Measurements from ENCODE around the gene PTPRD.
"Not testable (repeated sequence)": the region's sequence is repeated elsewhere in the genome, so short reads cannot be mapped to it uniquely, and the experiment has no call there.

PTPRD gene

DNA sequence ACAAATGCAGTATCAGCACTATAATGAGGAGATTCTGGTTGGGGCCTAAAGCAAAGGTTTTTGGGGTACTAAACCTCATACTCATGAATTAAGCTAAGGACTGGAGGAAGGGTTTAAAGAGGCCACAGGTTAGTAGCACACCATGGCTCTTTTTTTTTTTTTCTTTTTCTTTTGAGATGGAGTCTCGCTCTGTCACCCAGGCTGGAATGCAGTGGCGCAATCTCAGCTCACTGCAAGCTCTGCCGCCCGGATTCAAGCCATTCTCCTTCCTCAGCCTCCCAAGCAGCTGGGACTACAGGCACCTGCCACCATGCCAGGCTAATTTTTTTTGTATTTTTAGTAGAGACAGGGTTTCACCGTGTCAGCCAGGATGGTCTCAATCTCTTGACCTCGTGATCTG, 1515.5 kb downstream of the PTPRD start:
- not testable (repeated sequence) for DNase-seq

DNA sequence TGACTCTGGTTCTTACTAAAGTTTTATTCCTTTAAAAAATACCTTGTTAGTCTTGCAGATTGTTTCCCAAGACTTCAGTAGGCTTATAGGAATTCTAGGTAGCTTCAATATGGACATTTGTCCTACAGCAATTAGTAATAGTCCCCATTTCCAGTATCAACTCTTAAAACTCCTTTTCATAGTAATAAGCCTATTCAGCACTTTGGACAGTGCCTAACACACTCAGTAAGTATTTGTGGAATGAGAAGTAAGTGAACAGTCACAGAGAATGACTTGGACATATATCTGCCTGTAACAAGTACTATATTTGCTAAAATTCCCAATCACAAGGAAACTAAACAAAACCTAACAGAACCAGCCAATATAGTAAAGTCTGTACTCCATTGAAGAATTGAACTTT, 1521.4 kb downstream of the PTPRD start:
- no peak for DNase-seq

DNA sequence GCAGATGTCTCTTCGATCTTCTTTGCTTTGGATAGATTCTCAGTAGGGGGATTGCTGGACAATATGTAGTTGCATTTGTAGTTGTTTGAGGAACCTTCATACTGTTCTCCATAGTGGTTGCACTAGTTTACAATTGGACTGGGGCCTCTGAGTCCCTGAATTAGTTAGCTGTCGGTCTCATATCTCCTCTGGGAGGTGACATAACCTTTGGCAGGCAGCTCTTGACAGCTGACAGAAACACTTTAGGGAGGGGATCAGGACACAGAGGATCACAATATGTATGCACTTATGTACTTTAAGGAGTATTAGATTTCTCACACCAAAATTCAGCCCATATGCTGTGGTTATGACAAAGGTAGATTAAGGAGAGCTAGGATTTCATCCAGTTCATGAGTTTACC, 1533.3 kb downstream of the PTPRD start:
- DNase-seq, result no peak

- DNase-seq, result no peak
Measured at GRCh38 chr9:9078301-9078700, 1534.5 kb downstream of the PTPRD start.

GRCh38 chr9:9061627-9062026, 1551.2 kb downstream of the PTPRD start:
- DNase-seq, result no peak

DNA sequence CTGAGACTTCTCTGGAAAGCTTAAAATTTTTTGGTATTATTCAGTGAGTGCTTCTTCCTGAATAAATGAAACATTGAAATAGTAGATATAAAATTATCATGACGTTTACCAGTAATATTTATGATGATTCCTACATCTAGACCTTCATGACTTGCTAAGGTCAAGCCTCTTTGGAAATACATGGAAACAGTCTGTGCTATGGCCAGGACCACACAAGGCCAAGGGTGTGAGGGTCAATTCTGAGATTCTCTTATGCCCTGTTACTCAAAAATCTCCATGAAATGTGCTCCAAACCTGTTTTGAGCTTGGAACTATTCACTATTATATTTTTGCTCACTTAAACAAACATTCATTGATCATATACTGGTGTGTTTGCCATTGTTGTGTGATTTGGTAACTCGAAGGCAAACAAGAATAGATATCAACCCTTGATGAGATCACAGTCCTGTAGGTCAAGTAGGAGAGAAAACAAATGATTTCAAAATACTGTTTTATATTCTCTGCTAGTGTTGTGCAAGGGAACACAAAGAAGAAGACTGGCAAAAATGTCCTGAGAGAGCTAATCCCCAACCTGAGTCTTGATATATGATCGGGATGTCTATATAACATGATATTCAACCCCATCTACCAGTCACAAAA, 1558.3 kb downstream of the PTPRD start:
- DNase-seq, result no peak

DNA sequence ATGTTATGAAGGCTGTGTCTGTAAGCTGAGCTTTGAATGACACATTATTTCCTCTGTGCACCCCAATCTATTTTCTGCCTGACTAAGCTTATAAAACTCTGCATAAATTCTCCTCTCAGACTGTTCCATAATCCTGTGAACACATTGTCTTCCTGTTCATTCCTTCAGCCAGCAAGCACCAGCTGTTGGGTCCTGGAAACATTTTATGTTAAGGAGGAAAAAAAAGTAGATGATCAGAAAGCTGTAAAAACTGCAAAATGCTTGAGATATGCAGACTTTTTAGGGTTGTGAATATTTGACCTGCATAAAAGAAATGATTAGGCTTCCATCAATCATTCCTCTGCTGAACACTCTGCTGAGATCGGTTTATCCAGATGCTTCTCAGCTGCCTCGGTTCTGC, 1567.2 kb downstream of the PTPRD start:
- DNase-seq, result no peak

DNA sequence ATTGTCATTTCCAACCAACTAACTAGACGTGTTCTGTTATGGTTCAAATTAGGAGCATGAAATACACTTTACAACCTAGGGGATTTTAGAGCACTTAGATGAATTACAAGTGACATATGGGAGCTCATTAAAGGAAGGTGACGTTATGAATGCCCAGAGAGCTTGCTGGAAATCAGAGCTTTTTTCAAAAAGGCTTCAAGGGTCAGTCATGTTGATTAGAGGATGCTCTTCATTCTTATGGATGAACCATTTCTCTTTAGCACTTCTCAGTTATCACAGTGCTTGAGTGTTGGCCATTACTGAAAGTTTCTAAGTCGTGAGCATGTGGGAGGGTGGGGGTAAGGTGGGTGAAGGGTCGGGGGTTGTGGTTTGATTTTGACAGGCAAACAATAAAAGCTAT, 1567.7 kb downstream of the PTPRD start:
- no peak for DNase-seq

DNA sequence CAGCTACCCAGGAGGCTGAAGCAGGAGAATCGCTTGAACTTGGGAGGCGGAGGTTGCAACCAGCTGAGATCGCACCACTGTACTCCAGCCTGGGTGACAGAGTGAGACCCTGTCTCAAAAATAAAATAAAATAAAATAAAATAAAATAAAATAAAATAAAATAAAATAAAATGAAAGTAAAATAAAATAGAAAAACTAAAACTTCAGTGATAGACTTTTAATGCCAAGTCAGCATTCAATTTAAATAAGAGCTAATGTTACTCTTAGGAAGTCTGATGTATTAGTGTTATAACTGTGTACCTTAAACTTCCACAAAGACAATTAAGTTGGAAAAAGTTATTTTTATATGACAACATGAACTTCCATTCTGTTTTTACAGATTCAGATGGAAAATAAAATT, 1569.0 kb downstream of the PTPRD start:
- DNase-seq, result not testable (repeated sequence)

- no peak for DNase-seq
Measured at GRCh38 chr9:9041756-9042155, 1571.0 kb downstream of the PTPRD start.

- no peak for DNase-seq
Measured at GRCh38 chr9:9033022-9033421, 1579.8 kb downstream of the PTPRD start.

DNA sequence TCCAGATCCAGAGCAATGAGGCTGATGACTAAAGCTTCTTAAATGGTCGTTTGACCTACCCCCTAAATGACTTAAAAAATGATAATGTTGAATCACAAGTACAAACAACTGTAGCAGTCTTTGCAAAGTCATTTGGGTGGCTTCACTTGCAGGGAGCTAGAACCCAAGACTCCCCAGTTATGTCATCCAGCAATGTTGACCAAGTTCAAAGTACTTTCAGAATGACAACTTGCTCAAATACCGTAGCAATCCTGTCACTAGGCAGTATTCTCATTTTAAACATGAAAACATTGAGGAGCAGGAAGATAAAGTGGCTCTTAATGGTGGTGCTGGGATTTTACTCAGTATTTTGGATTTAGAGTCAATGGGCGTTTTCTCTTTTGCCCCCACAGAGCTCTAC, 1596.2 kb downstream of the PTPRD start:
- no peak for DNase-seq

DNA sequence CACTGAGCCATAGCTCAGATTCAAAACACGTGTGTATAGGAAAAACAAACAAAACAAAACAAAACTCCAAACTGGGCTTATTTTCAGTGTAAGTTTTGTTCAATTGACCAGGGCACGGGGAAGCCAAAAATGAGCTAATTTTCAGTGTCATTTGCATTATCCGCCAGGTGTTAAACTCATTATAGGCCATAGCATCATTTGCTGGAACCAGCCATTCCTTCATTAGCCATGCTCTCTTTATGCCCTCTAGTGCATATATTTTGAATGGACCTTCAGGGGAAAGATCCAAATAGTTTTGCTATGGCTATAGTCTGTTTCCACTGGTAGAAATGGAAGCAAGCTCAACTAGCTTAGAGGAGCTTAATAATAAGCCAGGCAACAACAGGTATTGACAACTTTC, 1608.0 kb downstream of the PTPRD start:
- DNase-seq, result no peak

GRCh38 chr9:9002826-9003583, 1609.8 kb downstream of the PTPRD start:
- no peak for DNase-seq

DNA sequence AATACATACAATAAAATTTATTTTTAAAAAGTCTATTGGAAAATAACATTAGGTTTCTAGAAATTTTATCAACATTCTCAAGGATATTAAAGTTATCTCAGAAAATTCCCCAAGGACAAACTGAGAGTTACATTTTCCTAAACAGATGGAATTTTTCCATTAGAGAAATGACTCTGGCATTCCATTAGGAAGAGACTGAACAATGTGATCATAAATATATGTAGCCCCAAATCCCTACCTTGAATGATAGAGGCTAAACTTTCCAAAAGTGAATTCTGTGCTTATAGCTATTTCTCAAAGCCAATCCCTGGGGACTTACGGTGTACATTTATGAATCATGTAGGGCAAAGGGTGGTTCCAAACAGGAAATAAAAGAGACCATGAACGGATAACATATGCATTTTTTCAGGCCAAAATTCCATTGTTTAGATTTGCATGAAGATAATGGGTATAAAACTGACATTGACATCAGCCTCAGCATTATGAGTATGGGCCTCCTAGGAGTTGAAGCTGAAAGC, 1632.2 kb downstream of the PTPRD start:
- DNase-seq, result no peak

DNA sequence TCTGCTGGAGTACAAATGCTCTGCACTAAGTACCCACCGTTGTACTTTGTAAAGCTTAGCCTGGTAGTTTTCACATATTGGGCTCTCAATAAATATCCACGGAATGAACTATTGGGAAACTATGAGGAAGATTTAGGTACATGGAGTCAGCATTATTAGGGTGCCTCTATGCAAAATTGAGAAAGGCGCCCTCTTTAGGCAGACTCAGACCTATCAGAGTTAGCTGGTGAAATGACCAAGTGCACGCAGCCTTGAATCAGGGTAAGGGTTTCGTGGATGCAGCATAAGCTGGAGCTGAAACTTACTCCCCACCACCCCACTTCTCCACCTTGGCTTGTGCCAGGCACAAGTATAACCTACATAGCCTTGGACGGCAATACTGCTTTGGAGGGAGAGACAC, 1634.5 kb downstream of the PTPRD start:
- no peak for DNase-seq

GRCh38 chr9:8968350-8968749, 1644.5 kb downstream of the PTPRD start:
- DNase-seq, result not testable (repeated sequence)

GRCh38 chr9:8963885-8964284, 1648.9 kb downstream of the PTPRD start:
- DNase-seq, result no peak

GRCh38 chr9:8962084-8962483, 1650.7 kb downstream of the PTPRD start:
- DNase-seq, result no peak

DNA sequence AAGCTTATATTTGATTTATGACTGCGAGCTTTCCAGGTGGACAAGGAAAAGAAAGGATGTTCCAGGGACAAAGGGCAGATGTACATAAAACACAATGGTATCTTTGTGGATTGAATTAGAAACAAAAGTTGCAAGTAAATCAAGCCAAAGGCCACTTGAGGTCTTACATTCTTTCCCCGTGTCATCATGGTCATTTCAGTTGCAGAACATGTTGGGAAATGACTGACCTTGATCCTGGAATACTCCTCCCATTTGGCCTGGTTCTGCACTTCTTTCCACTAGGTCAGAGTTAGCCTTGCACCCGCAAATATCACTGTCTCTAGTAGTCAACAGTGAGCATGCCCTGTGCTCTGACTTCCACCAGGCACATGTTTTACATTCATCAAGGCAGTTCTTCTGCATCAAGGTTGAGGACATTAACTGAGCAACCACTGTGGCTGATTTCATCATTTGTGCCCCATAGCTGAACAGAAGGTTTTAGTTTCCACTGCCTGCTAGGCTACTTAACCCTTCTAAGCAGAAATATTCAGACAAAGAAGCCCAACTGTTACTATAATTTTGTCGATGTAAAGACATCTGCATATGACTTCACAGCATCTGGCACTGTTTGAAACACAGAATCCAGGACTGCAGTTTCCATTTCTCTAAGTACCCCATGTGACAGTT, 1651.5 kb downstream of the PTPRD start:
- DNase-seq, result no peak

GRCh38 chr9:8960254-8960653, 1652.5 kb downstream of the PTPRD start:
- no peak for DNase-seq

GRCh38 chr9:8958358-8958757, 1654.4 kb downstream of the PTPRD start:
- DNase-seq, result no peak

DNA sequence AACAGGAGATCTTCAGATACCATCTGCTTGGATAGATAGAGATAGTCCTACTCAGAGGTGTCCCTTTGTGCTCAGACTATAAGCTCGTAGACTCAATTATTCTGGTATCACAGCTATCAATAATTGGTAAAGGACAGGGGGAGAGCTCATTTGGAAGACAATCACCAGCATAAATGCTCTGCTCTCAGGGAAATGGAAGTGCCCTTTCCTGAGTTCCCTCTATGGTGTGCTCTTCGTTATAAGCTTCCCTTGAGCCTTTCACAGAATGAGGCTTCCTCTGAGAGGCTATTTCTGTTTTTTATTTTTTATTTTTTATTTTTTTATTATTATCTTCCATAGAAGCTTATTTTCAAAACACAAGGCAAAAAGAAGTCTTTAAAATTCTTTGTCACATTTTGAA, 1657.5 kb downstream of the PTPRD start:
- no peak for DNase-seq

DNA sequence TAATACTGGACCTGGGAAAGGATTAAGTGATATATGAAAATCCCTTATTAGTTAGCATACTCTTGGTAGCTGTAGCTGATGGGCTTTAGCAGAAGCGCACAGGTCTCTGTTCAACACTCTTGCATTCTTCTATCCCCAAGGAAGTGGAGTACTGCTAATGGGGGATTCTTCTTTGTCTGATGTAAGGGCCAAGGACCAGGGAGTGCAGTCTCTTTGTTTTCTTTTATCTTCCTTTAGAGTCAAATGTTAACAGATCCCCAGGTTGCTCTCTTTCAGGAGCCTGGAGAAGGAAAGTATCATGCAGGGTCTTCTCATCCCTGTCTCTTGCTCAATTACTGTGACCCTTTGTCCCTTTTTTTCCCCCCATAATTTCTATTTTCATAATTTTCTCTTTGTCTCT, 1666.3 kb downstream of the PTPRD start:
- DNase-seq, result no peak
